Spleen (tissue), 11 donors: ENCODE results near the gene SAP30. TPM values are rescaled to one million over a fixed set of nuclear protein-coding genes. Genes with fewer than 3 reads are reported as not detected.
A peak's percentile ranks its signal among the peaks of the same experiment; 100 is the strongest.

Experiments
- DNase-seq: peaks from one replicate; pipeline ENCODE4 v3.0.0-alpha.2; 2020
- H3K27ac ChIP-seq, 8 donors: fragments of 200-600 bp; sonication (generic) in 7 of 8; 1 replicate in 4 of 8; 2 replicates in 4 of 8; pipeline versions ENCODE4 v1.5.0 to v1.8.0; 2016 to 2021; ENCODE audit warnings: inconsistent platforms in 4 of 8, mild to moderate bottlenecking in 4 of 8, moderate library complexity in 1 of 8
- H3K27me3 ChIP-seq, 7 donors: fragments of 200-600 bp; sonication (generic) in 6 of 7; replicated peaks in 1 of 7; 1 replicate in 4 of 7; 2 replicates in 3 of 7; pipeline versions ENCODE4 v1.5.0 to v1.8.0; 2016 to 2021; ENCODE audit warnings: inconsistent platforms in 3 of 7, mild to moderate bottlenecking in 1 of 7
- H3K36me3 ChIP-seq, 6 donors: fragments of 200-600 bp; sonication (generic) in 5 of 6; 1 replicate in 4 of 6; 2 replicates in 2 of 6; pipeline versions ENCODE4 v1.5.0 to v1.8.0; 2016 to 2021; ENCODE audit warnings: inconsistent platforms in 2 of 6
- H3K4me1 ChIP-seq, 6 donors: fragments of 200-600 bp; sonication (generic) in 5 of 6; 1 replicate in 3 of 6; 2 replicates in 3 of 6; pipeline versions ENCODE4 v1.5.0 to v1.8.0; 2016 to 2021; ENCODE audit warnings: inconsistent platforms in 3 of 6
- H3K4me3 ChIP-seq, 8 donors: fragments of 200-600 bp; sonication (generic) in 7 of 8; 1 replicate in 4 of 8; 2 replicates in 4 of 8; pipeline versions ENCODE4 v1.5.0 to v1.8.0; 2016 to 2021; ENCODE audit warnings: inconsistent platforms in 4 of 8, mild to moderate bottlenecking in 4 of 8, moderate library complexity in 2 of 8
- H3K9me3 ChIP-seq, 8 donors: fragments of 200-600 bp; sonication (generic) in 7 of 8; 1 replicate in 4 of 8; 2 replicates in 4 of 8; pipeline versions ENCODE4 v1.5.0 to v1.8.0; 2016 to 2021; ENCODE audit warnings: inconsistent platforms in 4 of 8
- POLR2A ChIP-seq, 3 donors: fragments of 450-650 bp; IDR thresholded peaks; one replicate each; pipeline ENCODE4 v1.5.1; 2017; ENCODE audit warnings: antibody characterized with exemption in 3 of 3, mild to moderate bottlenecking in 1 of 3
- POLR2AphosphoS5 ChIP-seq, 3 donors: sonication (generic); formaldehyde crosslinking; IDR thresholded peaks; one replicate each; pipeline ENCODE4 v1.5.1; 2017; ENCODE audit warnings: antibody characterized with exemption in 3 of 3
- WGBS, 5 donors: extraction: QIAGEN DNeasy Blood & Tissue Kit in 3 of 5; methylation state at CpG; one replicate each; pipeline versions ENCODE4 v1.1.5 to v1.1.7; 2013 to 2018; 5-methylcytosine and 5-hydroxymethylcytosine counted together
- intact Hi-C: fragments of 100-400 bp; cut with DNase I; formaldehyde crosslinking; loops from one replicate; pipeline ENCODE4 v1.15.0; 2023; ENCODE audit warnings: low total_unique reads
- polyA plus RNA-seq, 3 donors: library from polyadenylated mRNA; stranded (reverse); fragments of 200-250 nt; gene quantifications; one replicate each; pipeline ENCODE4 v1.2.1, GENCODE V29; 2013
- total RNA-seq, 7 donors: library from RNA; depleted of rRNA in 3 of 7; stranded (reverse); fragments of >200 nt in 3 of 7; fragmentation: NEBNext Ultra II Directional in 4 of 7; extraction: Animal tissue kit (Norgen Biotek cat#: 25700) in 4 of 7; gene quantifications; one replicate each; pipeline versions ENCODE4 v1.1.0 to v1.2.1, GENCODE V29; 2016 to 2021
- TF ChIP-seq, protein P1 (sequence below), 11 experiments: fragments of 200-600 bp in 7 of 11; fragments of 450-650 bp in 4 of 11; sonication (generic) in 4 of 11; IDR thresholded peaks in 8 of 11; conservative IDR thresholded peaks in 3 of 11; 1 replicate in 7 of 11; 2 replicates in 4 of 11; pipeline versions ENCODE4 v1.4.0 to v1.8.0; 2016 to 2021; ENCODE audit warnings: antibody characterized with exemption in 11 of 11, inconsistent platforms in 4 of 11, mild to moderate bottlenecking in 1 of 11
- donor health status: healthy with polysubstance abuse.
- donor health status: DM: no; HTN: no; CAD: no; lungs with moderate emphysema.
- donor health status: DM: no; HTN: no; CAD: no.
- donor health status: Bipolar disorder and iron deficiency.
- donor health status: healthy.
- donor health status: DM: no; HTN: no; CAD: no.
- donor health status: DM: yes; HTN: yes; CAD: no.

Gene SAP30
- total and polyA plus RNA-seq, 10 donors, result 2.7 to 43.2 (median 11.9) TPM

GRCh38 chr4:173367946-173368345 lies 2.8 kb upstream of the SAP30 start:
- 56 to 88% (median 62%) methylated on average over 4 of the region's 4 CpGs for WGBS, 5 donors

GRCh38 chr4:173370130-173370476 lies 651 bp upstream of the SAP30 start:
- Histone ChIP-seq H3K36me3 (peaks cover 0 to 5% (median 0%) of the 10 kb centered on the region in 6 donors), H3K4me1 (peaks cover 4 to 62% (median 34%) of the 10 kb centered on the region in 6 donors), H3K27ac (peak overlapping the region; percentile 87 to 99 (median 96)), H3K27me3 (peaks cover 0 to 15% (median 0%) of the 10 kb centered on the region in 7 donors), H3K9me3 (no peaks in the 10 kb centered on the region), H3K4me3 (peak overlapping the region; percentile 76 to 93 (median 88))
- TF ChIP-seq POLR2AphosphoS5 (IDR thresholded peaks at IDR 0.05) (no peak), POLR2A (IDR thresholded peaks at IDR 0.05) (no peak)
- TF ChIP-seq, protein P1, sequence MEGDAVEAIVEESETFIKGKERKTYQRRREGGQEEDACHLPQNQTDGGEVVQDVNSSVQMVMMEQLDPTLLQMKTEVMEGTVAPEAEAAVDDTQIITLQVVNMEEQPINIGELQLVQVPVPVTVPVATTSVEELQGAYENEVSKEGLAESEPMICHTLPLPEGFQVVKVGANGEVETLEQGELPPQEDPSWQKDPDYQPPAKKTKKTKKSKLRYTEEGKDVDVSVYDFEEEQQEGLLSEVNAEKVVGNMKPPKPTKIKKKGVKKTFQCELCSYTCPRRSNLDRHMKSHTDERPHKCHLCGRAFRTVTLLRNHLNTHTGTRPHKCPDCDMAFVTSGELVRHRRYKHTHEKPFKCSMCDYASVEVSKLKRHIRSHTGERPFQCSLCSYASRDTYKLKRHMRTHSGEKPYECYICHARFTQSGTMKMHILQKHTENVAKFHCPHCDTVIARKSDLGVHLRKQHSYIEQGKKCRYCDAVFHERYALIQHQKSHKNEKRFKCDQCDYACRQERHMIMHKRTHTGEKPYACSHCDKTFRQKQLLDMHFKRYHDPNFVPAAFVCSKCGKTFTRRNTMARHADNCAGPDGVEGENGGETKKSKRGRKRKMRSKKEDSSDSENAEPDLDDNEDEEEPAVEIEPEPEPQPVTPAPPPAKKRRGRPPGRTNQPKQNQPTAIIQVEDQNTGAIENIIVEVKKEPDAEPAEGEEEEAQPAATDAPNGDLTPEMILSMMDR (IDR thresholded peaks at IDR 0.05 in 8 of 11, conservative IDR thresholded peaks at IDR 0.05 in 3 of 11), result no peak
- WGBS, 5 donors, result 0 to 1% (median 0%) methylated on average over 14 of the region's 14 CpGs
- intact Hi-C loops, result loop anchor here (5.0 kb wide), 1 partner anchor 38 kb away; the partner anchor contains the start of gene HMGB2
- DNase-seq, result peak; percentile 91

More at GRCh38 chr4:173367946-173368345, 2.8 kb upstream of the SAP30 start:
- no peak for DNase-seq
- H3K27ac ChIP-seq, result peak overlapping the region in 2 of 8 donors; percentile 24 to 25
- no peak overlapping the region for H3K4me3 ChIP-seq
- H3K36me3 ChIP-seq, result no peaks in the 10 kb centered on the region
- no peaks in the 10 kb centered on the region for H3K9me3 ChIP-seq
- intact Hi-C loops, result no loop called here
- no peak for TF ChIP-seq POLR2AphosphoS5 (IDR thresholded peaks at IDR 0.05)
- TF ChIP-seq, protein P1 (IDR thresholded peaks at IDR 0.05 in 8 of 11, conservative IDR thresholded peaks at IDR 0.05 in 3 of 11), result no peak
- no peak for TF ChIP-seq POLR2A (IDR thresholded peaks at IDR 0.05)
- H3K27me3 ChIP-seq, result peaks cover 0 to 8% (median 0%) of the 10 kb centered on the region in 7 donors
- peaks cover 4 to 41% (median 27%) of the 10 kb centered on the region in 6 donors for H3K4me1 ChIP-seq

DNA sequence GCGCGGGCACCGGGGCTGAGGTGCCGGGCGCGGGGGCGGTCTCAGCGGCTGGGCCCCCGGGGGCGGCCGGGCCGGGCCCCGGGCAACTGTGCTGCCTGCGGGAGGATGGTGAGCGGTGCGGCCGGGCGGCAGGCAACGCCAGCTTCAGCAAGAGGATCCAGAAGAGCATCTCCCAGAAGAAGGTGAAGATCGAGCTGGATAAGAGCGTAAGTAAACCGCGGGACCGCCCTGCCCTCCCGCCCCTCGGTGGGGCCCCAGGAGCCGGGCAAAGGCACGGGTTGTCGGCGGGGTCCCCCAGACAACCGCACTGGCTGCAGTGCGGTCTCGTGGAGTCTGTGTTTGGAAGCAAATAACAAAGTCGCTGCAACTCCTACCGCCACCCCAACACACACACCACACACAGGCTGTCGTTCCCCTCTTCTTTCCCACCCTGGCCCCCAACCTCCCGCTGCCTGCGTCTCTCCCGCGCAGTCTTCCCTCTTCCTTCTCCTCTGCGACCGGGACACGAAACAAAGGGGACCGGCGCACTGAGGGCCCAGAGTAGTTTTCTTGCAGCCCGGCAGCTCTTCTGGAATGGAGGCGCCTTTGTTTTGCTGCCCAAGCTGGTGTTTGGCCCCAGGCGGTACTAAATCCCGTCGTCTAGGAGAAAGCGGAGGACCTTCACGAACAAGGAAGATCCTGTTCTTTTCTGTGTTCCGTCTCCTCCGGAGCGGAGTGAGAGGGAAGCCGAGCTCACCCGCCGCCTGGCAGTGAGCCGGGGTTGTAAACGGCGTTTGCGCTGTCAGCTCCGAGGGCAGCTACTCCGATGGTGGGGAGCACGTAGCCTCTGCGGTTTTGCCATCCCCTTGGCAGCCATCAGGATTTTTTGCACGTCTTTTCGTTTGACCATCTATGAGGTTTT lies 788 bp downstream of the SAP30 start:
- peaks cover 4 to 62% (median 32%) of the 10 kb centered on the region in 6 donors for H3K4me1 ChIP-seq
- WGBS, 5 donors, result 0 to 1% (median 0%) methylated on average over 58 to 68 of the region's 68 CpGs

More for the DNA sequence above, 788 bp downstream of the SAP30 start:
- DNase-seq, result peak; percentile 92
- TF ChIP-seq POLR2A (IDR thresholded peaks at IDR 0.05) (no peak), POLR2AphosphoS5 (IDR thresholded peaks at IDR 0.05) (peak; percentile 73 to 86 (median 80))
- TF ChIP-seq, protein P1 (IDR thresholded peaks at IDR 0.05 in 8 of 11, conservative IDR thresholded peaks at IDR 0.05 in 3 of 11), result no peak
- H3K27ac ChIP-seq, result peak overlapping the region; percentile 9 to 99 (median 96)
- intact Hi-C loops, result loop anchor here (5.0 kb wide), 1 partner anchor 39 kb away; the partner anchor contains the start of gene HMGB2
- peak overlapping the region; percentile 76 to 93 (median 88) for H3K4me3 ChIP-seq
- peaks cover 0 to 15% (median 0%) of the 10 kb centered on the region in 7 donors for H3K27me3 ChIP-seq
- H3K9me3 ChIP-seq, result no peaks in the 10 kb centered on the region
- peaks cover 0 to 15% (median 0%) of the 10 kb centered on the region in 6 donors for H3K36me3 ChIP-seq
